Measurements from ENCODE around the gene KRT80. TPM values are rescaled to one million over a fixed set of nuclear protein-coding genes. Genes with fewer than 3 reads are reported as not detected.

Gene KRT80
- total and polyA plus RNA-seq, 2 donors (not counting 3 experiments of a cell fraction or from before 2014, with no cell fraction given), result 13.6 to 23.7 TPM

DNA sequence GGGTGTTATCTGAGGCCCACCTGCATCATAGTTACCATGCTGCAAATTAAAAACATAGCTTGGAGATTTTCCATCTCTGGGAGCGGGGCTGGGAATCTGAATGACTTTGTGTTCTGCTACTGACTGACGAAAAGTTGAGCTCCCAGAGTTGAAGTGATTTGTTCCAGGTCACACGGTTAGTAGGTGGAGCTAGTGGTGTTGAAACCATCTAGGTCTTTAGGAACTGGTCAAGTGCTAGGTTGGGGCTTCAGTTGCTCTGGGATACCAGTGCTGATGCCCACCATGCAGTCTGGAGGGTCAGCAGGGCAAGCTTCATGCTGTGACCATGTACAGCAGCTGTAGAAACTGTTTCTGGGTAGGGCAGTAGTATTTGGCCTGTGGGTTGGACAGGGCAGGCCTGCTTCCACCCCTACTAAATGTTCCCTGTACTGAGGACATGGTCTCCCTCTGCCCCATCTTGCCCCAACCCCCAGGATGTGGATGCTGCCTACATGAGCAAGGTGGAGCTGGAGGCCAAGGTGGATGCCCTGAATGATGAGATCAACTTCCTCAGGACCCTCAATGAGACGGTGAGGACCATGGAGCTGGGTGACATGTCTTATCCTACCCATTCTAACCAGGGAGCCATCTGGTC is 46.5 kb upstream of the KRT80 start:
- H2AFZ ChIP-seq (ENCODE audit: low read depth, low read length), result no peak overlapping the region
- FAIRE-seq (no peak), DNase-seq (ENCODE audit: low read depth, low spot score) (no peak)
- ChIA-PET CTCF (interaction anchor here (0.9 to 2.8 kb wide), 6 partner anchors 14 to 82 kb away, joined by 3 to 10 read pairs (median 4); no protein-coding TSS in a partner anchor), POLR2A (no interaction called here)
- BruUV-seq (replicated peaks), result no TSS peak
- peaks cover 0 to 5% of the 10 kb centered on the region in 2 experiments for H3K36me3 ChIP-seq (ENCODE audit: control insufficient read depth in 2 of 2, extremely low read depth in 1 of 2, insufficient read depth in 2 of 2, low read length in 2 of 2)
- H3K9me1 ChIP-seq (replicated peaks; ENCODE audit: control insufficient read depth, extremely low read depth, insufficient read depth, low read length), result no peaks in the 10 kb centered on the region
- no peak overlapping the region for H3K9ac ChIP-seq (replicated peaks; ENCODE audit: extremely low read depth, insufficient read depth, low read length)
- H3K9me3 ChIP-seq (replicated peaks; ENCODE audit: control insufficient read depth, insufficient read depth, low read length), result no peaks in the 10 kb centered on the region
- H3K79me2 ChIP-seq (ENCODE audit: control insufficient read depth, insufficient read depth, low read length), result peaks cover 2% of the 10 kb centered on the region
- H3K4me3 ChIP-seq (replicated peaks in 1 of 3; ENCODE audit: insufficient read depth in 1 of 3, low read depth in 1 of 3, low read length in 3 of 3), result no peak overlapping the region
- intact Hi-C loops (cut with micrococcal nuclease) (no loop called here), dilution Hi-C loops (cut with MboI; ENCODE audit: extremely low pct_ligation_motif_present, low sequenced_read_pairs) (no loop called here)
- H3K27ac ChIP-seq (ENCODE audit: insufficient read depth, low read depth, low read length), result no peak overlapping the region
- peak; percentile 44 for TF ChIP-seq POLR2A (IDR thresholded peaks at IDR 0.05; ENCODE audit: low read depth, low read length)
- TF ChIP-seq, protein P1, sequence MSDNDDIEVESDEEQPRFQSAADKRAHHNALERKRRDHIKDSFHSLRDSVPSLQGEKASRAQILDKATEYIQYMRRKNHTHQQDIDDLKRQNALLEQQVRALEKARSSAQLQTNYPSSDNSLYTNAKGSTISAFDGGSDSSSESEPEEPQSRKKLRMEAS (IDR thresholded peaks at IDR 0.05; ENCODE audit: insufficient read depth, insufficient read length), result no peak
- no peaks in the 10 kb centered on the region for H3K27me3 ChIP-seq (ENCODE audit: control insufficient read depth in 2 of 2, insufficient read depth in 2 of 2, low read length in 2 of 2)
- no peak overlapping the region for H3K4me2 ChIP-seq (ENCODE audit: insufficient read depth, low read length)
- peaks cover 13% of the 10 kb centered on the region for H3K4me1 ChIP-seq (ENCODE audit: control insufficient read depth, extremely low read depth, insufficient read depth, low read length)
- H4K20me1 ChIP-seq (replicated peaks; ENCODE audit: control insufficient read depth, extremely low read depth, insufficient read depth, low read length), result no peaks in the 10 kb centered on the region

- Histone ChIP-seq H4K20me1 (replicated peaks; ENCODE audit: control insufficient read depth, extremely low read depth, insufficient read depth, low read length) (no peaks in the 10 kb centered on the region), H3K9me1 (replicated peaks; ENCODE audit: control insufficient read depth, extremely low read depth, insufficient read depth, low read length) (no peaks in the 10 kb centered on the region), H3K4me2 (ENCODE audit: insufficient read depth, low read length) (no peak overlapping the region), H3K9ac (replicated peaks; ENCODE audit: extremely low read depth, insufficient read depth, low read length) (no peak overlapping the region), H3K27me3 (ENCODE audit: control insufficient read depth in 2 of 2, insufficient read depth in 2 of 2, low read length in 2 of 2) (no peaks in the 10 kb centered on the region), H3K36me3 (ENCODE audit: control insufficient read depth in 2 of 2, extremely low read depth in 1 of 2, insufficient read depth in 2 of 2, low read length in 2 of 2) (no peaks in the 10 kb centered on the region), H3K4me3 (replicated peaks in 1 of 3; ENCODE audit: insufficient read depth in 1 of 3, low read depth in 1 of 3, low read length in 3 of 3) (no peak overlapping the region), H2AFZ (ENCODE audit: low read depth, low read length) (no peak overlapping the region), H3K27ac (ENCODE audit: insufficient read depth, low read depth, low read length) (no peak overlapping the region), H3K9me3 (replicated peaks; ENCODE audit: control insufficient read depth, insufficient read depth, low read length) (no peaks in the 10 kb centered on the region), H3K79me2 (ENCODE audit: control insufficient read depth, insufficient read depth, low read length) (peaks cover 7% of the 10 kb centered on the region), H3K4me1 (ENCODE audit: control insufficient read depth, extremely low read depth, insufficient read depth, low read length) (peaks cover 23% of the 10 kb centered on the region)
- dilution Hi-C loops (cut with MboI; ENCODE audit: extremely low pct_ligation_motif_present, low sequenced_read_pairs), result no loop called here
- intact Hi-C loops (cut with micrococcal nuclease), result no loop called here
- DNase-seq (ENCODE audit: low read depth, low spot score), result no peak
- no peak for TF ChIP-seq MYC (IDR thresholded peaks at IDR 0.05; ENCODE audit: low read depth, low read length)
- TF ChIP-seq POLR2AphosphoS5 (IDR thresholded peaks at IDR 0.05; ENCODE audit: insufficient read depth, low read depth, low read length), result no peak
- peak; percentile 6 for TF ChIP-seq POLR2A (IDR thresholded peaks at IDR 0.05; ENCODE audit: low read depth, low read length)
- peak; percentile 31 for FAIRE-seq
- BruUV-seq (replicated peaks), result no TSS peak
- CTCF ChIA-PET, result interaction anchor here (0.5 to 2.8 kb wide), 4 partner anchors 15 to 468 kb away, joined by 3 to 10 read pairs (median 4); no protein-coding TSS in a partner anchor
- POLR2A ChIA-PET, result no interaction called here
Measured at GRCh38 chr12:52236386-52237050, 44.7 kb upstream of the KRT80 start.

Measured in endothelial cell of umbilical vein (primary cell).